Measurements from ENCODE around the gene REPS2.
A peak's percentile ranks its signal among the peaks of the same experiment; 100 is the strongest.

REPS2 gene

DNA sequence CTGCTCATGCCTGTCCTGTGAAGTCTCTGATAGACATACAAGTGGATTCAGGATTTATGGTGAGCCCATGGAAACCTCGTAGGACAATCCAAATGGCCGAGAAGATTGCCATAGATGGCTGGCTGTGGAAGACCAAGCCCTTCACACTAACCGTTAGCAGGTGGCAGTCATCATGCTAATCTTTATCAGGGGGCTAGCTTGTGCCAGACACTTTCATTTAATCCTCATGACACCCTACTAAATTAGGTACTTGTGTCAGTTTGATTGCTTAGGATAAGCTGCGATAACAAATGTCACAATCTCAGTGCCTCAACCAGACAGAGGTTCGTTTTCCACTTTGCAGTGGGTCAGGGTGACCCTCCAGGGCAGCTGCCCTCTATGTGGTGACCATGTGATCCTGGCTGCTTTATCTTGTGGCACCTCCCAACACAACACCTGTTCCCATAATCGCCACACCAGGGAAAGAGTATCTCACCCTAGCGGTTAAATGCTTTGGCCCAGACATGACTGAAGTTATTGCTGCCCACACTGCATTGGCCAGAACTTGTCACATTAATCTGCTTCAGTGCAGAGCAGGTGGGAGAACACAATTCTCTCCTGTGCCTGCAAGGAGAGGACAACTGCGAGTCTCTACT, 60.8 kb downstream of the REPS2 start:
- DNase-seq, result no peak

- DNase-seq, result no peak
Measured at GRCh38 chrX:17009856-17010625, 63.6 kb downstream of the REPS2 start.

DNA sequence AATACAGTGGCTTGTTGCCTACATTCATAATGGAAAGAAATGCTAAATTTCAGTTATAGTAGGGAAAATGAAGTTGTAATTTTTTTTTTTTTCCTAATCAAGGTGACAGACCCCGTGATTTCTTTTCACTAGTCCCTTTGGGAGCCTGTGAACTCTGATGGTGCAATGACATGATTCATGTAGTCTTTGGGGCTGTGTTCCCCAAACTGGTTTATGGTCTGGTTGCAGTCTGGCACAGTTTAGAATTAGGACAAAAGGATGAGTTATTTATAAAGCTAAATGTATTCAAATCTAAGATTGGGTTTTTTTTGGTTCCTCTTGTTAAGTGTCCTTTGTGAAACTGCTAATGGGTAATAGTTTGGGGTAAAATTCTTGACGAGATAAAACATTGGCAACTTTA, 66.0 kb downstream of the REPS2 start:
- DNase-seq, result no peak

DNA sequence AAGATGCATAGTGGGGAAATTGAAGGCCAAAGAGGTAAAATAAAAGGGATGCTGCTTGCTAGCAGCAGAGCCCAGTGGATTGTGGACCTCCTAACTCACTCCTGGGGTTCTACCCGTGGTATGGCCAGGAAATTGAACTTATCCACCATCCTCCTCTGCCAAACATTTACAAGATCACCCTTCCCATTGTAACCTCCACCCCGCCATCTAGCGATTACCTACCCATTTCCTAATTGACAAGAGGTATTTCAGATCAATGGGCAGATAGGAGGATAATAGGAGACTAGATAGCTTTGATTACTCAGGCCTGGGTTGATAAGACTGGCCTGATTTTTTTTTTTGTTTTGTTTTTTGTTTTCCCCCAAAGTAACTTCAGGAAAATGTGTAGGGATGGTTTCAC, 67.8 kb downstream of the REPS2 start:
- no peak for DNase-seq

GRCh38 chrX:17017134-17017533, 70.7 kb downstream of the REPS2 start:
- DNase-seq, result no peak

DNA sequence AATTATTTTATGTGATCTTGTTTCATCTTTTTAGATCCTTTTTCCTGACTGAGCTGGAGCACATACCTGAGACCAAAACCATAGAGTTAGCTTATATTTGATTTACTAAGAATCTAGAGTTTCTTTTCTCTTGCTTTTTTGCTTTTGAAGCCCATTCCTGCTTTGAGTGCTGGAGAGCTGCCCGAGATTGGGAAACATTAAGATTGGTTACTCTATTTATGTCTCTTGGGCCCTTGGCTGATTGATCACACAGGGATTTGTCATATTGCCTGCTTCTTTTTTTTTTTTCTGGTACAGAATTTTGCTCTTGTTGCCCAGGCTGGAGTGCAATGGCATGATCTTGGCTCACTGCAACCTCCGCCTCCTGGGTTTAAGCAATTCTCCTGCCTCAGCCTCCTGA, 73.9 kb downstream of the REPS2 start:
- no peak for DNase-seq

- no peak for DNase-seq
Measured at GRCh38 chrX:17020851-17021821, 74.7 kb downstream of the REPS2 start.

DNA sequence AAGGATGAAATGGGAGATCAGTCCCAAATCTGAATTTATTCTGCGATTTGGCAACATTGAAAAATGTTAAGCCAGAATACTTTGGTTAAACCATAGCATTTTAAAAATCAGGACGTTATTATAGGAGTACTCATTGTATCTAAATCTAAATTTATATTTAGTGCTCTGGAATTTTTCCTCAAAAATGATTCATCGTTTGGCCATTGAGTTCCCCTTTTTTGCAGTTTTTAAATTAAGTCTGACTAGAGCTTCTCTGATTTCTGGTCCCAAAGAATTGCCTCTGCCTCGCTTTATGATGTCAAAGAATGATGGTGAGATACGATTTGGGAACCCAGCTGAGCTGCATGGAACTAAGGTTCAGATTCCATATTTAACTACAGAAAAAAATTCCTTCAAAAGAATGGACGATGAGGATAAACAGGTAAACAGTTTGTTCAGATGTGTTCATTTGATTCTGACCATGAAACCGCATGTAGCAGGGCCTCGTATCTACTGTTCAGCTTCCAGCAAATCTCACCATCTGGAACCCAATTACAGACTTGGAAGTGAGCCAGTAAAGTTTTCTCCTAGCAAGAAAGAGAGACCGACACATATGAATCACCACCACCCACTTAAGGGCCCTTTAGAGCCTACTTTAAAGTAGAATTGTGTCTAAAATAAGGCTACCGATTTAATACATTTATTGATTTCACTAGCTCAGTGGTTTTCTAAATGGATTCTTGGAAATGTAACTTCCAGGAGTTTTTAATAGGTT, 75.6 kb downstream of the REPS2 start:
- no peak for DNase-seq

DNA sequence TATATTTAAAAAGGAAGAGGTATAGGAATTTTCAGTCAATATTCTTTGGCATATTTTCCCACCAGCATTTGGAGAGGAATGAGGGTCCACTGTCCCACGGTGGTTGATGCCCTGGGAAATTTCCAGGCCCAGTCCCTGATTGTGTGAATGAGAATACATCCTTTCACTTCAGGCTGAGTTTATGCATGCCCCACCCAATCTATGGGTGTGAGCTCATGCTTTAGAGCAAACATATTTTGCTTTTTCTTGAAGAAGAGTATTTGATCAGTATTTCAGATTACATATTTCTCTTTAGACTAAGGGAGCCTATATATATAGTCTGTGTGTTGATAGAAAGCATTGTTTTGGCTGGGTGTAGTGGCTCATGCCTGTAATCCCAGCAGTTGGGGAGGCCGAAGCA, 77.2 kb downstream of the REPS2 start:
- DNase-seq, result no peak

DNA sequence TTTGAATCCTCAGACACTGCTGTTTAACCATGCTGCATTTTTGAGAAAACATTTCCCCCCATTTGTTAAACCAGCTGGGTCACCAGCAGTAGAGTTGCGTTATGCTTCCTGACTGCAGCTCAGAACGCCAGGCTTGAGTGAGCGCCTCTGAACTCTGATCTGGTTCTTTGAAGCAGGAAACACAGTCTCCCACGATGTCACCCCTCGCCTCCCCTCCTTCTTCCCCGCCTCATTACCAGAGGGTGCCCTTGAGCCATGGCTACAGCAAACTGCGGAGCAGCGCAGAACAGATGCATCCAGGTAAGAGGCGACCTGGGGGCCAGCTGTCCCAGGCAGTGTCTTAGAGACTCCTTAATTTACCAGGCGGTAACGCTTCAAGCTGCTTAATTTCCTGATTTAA, 78.4 kb downstream of the REPS2 start:
- peak in 1 of 2 experiments; percentile 9 for DNase-seq

DNA sequence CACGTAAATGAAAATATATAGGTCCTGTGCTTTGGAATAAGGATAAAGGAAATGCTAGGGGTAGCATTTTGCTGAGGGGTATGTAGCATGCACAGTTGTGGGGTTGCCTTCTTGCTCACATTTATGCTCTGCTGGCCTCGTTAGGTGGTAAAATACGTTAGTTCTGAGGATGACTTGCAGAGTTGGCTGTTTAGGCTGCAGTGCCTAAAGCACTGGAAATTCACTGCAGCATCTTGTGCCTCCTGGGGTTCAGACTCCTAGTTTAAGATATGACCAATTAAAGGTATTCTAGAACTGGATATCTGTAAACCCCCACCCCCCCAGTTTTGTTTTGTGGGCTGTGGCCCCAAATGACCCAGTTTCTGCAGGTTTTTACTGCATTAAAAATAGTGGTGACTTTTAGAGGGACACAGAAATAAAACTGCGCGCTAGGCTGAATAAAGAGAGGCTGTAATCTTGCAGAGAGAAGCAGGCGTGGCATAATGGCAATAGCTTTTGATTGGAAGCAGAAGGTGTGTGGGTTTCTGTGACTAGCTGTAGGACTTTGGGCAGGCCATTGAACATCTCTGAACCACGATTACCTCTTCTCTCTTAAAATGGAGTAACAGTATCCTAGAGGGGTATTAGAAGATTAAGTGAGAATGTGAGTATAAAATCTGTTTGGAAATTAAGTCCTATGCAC, 79.3 kb downstream of the REPS2 start:
- DNase-seq, result no peak

DNA sequence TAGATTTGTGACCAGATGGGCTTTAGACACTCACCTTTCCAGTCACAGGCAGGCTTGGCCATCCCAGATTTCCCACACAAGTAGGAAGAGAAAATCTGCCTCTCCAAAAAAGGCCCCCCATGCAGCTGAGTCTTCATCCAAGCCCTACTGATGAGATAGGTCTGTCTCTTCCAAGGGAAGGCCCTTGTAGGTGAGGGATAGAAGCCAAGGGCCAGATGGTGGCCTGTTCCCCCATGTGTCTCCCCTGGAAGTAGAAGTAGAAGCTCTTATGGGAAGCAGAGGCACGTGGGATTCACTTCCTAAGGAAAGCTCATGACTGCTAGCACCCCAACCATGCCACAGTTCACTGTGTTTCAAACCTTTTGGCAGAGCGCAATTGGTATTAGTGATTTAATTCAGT, 81.5 kb downstream of the REPS2 start:
- no peak for DNase-seq

DNA sequence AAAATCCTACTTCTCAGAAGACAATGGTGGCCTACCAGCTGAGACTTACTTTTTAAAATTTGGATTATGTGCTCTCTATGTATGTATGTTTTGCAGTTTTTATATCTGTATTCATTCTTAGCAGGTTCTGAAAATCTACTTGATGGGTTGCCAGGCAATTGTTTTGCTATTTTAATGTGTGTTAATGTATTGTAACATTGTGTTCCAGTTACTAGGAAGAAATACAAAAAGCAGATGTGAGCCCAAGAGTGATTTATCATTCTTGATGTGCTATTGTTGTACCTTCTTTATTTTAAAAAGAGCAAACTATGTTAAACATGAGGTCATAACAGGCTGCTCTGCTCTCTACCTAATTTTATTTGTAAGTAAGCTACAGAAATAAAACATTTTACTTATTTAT, 81.9 kb downstream of the REPS2 start:
- DNase-seq, result no peak

DNA sequence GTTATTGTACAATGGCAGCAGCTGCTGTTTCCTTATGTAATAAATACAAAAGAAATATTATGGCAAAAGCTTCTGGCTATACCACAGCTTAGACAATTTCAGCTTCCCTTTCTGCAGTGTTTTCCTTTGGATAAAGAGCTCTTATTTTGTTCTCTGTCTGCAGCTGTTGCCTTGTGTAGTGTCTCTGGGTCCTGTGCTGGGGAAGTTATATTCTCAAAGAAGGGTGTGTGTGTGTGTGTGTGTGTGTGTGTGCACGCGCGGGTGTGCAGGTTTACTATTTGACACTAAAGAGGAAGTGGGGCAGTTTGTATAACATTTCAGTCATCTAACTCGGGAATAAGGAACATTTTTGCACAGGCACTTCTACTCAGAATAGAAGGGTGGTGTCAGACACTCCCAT, 83.6 kb downstream of the REPS2 start:
- DNase-seq, result peak in 1 of 2 experiments; percentile 10

DNA sequence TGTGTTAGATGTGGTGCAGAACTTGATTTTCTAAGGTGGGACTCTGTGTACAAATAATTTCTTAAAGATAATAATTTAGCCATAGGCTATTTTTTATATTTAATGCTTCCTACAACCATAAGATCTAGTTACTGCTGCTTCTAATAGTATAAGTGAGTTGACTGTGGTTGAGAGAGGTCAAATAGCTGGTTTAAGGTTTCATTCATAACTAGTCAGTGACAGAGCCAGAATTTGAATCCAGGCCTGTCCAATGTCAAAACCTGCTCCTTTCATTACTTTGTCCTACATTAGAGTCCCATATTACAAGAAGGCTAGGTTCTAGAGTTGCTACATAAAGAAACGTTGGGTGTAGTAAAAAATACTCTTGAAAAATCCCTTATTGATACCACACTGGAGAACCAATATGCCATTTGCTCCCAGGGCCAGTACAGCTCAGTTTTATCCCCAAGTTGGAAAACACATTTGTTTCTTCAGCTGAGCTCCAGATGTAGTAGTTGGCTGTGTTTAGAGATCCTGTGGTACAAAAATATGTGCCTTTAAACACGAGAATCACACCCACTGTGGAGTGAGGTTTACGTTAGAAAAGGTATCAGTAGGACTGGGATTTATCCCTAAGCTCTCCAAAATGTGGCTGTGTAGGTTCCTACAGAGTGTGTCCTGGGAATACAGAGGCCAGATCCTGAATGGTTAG, 84.3 kb downstream of the REPS2 start:
- DNase-seq, result no peak

DNA sequence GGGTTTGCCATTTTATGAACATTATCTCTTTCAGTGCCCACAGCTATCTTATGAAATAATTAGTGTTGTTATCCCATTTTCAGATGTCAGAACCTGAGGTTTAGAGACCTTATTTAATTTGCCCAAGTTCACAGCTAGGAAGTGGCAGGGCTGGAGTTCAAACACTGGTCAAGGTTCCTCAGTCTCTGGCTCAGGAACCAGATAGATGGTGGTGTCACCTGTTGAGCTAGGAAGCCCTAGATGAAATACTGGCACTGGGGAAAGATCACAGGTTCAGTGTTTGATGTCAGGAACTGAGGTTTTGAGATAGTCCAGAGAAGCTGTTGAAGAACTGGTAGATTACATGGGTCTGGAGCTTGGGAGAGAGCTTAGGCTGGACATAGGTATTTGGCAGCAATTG, 85.4 kb downstream of the REPS2 start:
- DNase-seq, result no peak

DNA sequence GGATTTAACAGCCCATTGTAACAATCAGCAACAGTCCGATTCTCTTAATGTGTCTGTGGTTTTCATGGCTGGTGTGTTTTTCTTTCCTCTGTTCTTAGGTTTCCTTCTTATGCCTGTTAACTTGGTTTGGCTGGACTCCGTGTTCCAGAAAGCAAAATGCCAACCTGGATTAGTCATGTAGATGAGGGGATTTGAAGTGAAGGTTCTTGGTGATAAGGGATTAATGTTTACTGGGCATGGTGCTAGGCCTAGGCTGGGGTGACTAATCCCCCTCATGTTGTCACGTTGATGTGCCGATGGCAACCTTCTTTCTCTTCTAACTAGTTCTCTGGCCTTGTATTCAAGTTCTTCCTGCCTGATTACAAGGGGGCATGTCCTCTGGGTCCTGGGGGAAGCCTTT, 85.9 kb downstream of the REPS2 start:
- no peak for DNase-seq

- no peak for DNase-seq
Measured at GRCh38 chrX:17033225-17033624, 86.8 kb downstream of the REPS2 start.

GRCh38 chrX:17035111-17035510, 88.7 kb downstream of the REPS2 start:
- DNase-seq, result no peak

GRCh38 chrX:17036171-17036961, 89.9 kb downstream of the REPS2 start:
- no peak for DNase-seq

GRCh38 chrX:17038277-17038676, 91.8 kb downstream of the REPS2 start:
- no peak for DNase-seq
